SK-N-SH (cell line): ENCODE results near the gene TGOLN2. TPM values are rescaled to one million over a fixed set of nuclear protein-coding genes. Genes with fewer than 3 reads are reported as not detected.

Experiments
- CTCF ChIA-PET: fragments of 300-600, 350-600 bp; formaldehyde crosslinking; extraction: SDS; loops from one replicate; lab custom pipeline; 2021; lab: Yijun Ruan, JAX
- POLR2A ChIA-PET: fragments of 350-600 bp; sonication (Branson Sonifier 250); formaldehyde crosslinking; extraction: SDS; loops from one replicate; lab custom pipeline; 2020; ENCODE audit warnings: antibody characterized with exemption, inconsistent platforms; lab: Yijun Ruan, JAX
- DNase-seq: peaks from one replicate; pipeline ENCODE4 v3.0.0; 2012
- H2AFZ ChIP-seq: fragments of 200-600 bp; sonication (generic); 2 replicates; pipeline ENCODE4 v1.8.1; 2016; ENCODE audit warnings: antibody characterized with exemption, mild to moderate bottlenecking, low read depth
- H3F3A ChIP-seq: fragments of 200-600 bp; sonication (generic); replicated peaks from 2 replicates; pipeline ENCODE3; 2016; ENCODE audit warnings: antibody characterized with exemption, mild to moderate bottlenecking; ENCODE audit not compliant: insufficient read depth
- H3K27ac ChIP-seq, 2 experiments: fragments of 200-500 bp in 1 of 2; fragments of 200-600 bp in 1 of 2; sonication (Bioruptor generic) in 1 of 2; sonication (generic), shearing (Covaris generic) in 1 of 2; 2 replicates each; pipeline versions ENCODE4 v1.5.1 to v1.6.1; 2014 to 2016; ENCODE audit warnings: low read depth in 2 of 2, inconsistent platforms in 1 of 2, low read length in 1 of 2, mild to moderate bottlenecking in 1 of 2, mixed read lengths in 1 of 2
- H3K27me3 ChIP-seq: fragments of 200-600 bp; sonication (generic), shearing (Covaris generic); 2 replicates; pipeline ENCODE4 v1.6.1; 2016; ENCODE audit warnings: mixed run types; ENCODE audit not compliant: insufficient read depth
- H3K36me3 ChIP-seq, 2 experiments: fragments of 200-500 bp in 1 of 2; fragments of 200-600 bp in 1 of 2; sonication (Bioruptor generic) in 1 of 2; sonication (generic) in 1 of 2; replicated peaks in 1 of 2; 2 replicates each; pipeline versions ENCODE3 to v1.5.1; 2014 to 2016; ENCODE audit warnings: low read length in 1 of 2, mild to moderate bottlenecking in 1 of 2; ENCODE audit not compliant: insufficient read depth in 2 of 2, control insufficient read depth in 1 of 2
- H3K4me1 ChIP-seq, 2 experiments: fragments of 200-500 bp in 1 of 2; fragments of 200-600 bp in 1 of 2; sonication (Bioruptor generic) in 1 of 2; sonication (generic), shearing (Covaris generic) in 1 of 2; 2 replicates each; pipeline versions ENCODE4 v1.5.1 to v1.6.1; 2014 to 2016; ENCODE audit warnings: low read depth in 1 of 2, low read length in 1 of 2, mixed run types in 1 of 2; ENCODE audit not compliant: insufficient read depth in 2 of 2, control insufficient read depth in 1 of 2
- H3K4me2 ChIP-seq: fragments of 200-600 bp; sonication (generic), shearing (Covaris generic); 2 replicates; pipeline ENCODE4 v1.6.1; 2017; ENCODE audit warnings: mixed run types
- H3K4me3 ChIP-seq, 2 experiments: fragments of 200-500 bp in 1 of 2; fragments of 200-600 bp in 1 of 2; sonication (Bioruptor generic) in 1 of 2; sonication (generic), shearing (Covaris generic) in 1 of 2; 2 replicates each; pipeline versions ENCODE4 v1.5.1 to v1.8.1; 2014 to 2016; ENCODE audit warnings: low read depth in 2 of 2, inconsistent platforms in 1 of 2, low read length in 1 of 2, mild to moderate bottlenecking in 1 of 2, mixed read lengths in 1 of 2, moderate library complexity in 1 of 2
- H3K79me2 ChIP-seq: fragments of 200-600 bp; sonication (generic); 2 replicates; pipeline ENCODE4 v1.8.1; 2017; ENCODE audit warnings: mild to moderate bottlenecking; ENCODE audit not compliant: insufficient read depth
- H3K9ac ChIP-seq: fragments of 200-600 bp; sonication (generic); 2 replicates; pipeline ENCODE4 v1.6.1; 2017; ENCODE audit warnings: mixed run types
- H3K9me2 ChIP-seq: fragments of 200-600 bp; sonication (generic); 2 replicates; pipeline ENCODE4 v1.6.1; 2017; ENCODE audit warnings: mixed run types
- H3K9me3 ChIP-seq: fragments of 200-600 bp; sonication (generic); 2 replicates; pipeline ENCODE4 v1.6.1; 2017; ENCODE audit warnings: mixed run types, mild to moderate bottlenecking, moderate library complexity
- H4K20me1 ChIP-seq: fragments of 200-600 bp; sonication (generic); 2 replicates; pipeline ENCODE4 v1.6.1; 2017; ENCODE audit warnings: mild to moderate bottlenecking, mixed run types; ENCODE audit not compliant: insufficient read depth
- ELF1 ChIP-seq: IDR thresholded peaks from 2 replicates; pipeline ENCODE4 v1.4.0; 2012
- EZH2phosphoT487 ChIP-seq: fragments of 200-600 bp; sonication (generic); IDR thresholded peaks from 2 replicates; pipeline ENCODE4 v1.6.1; 2017; ENCODE audit warnings: low read depth, mixed run types, mild to moderate bottlenecking, antibody characterized with exemption, moderate library complexity, borderline replicate concordance
- FOXJ3 ChIP-seq: sonication (generic); formaldehyde crosslinking; IDR thresholded peaks from 2 replicates; pipeline ENCODE4 v1.5.1; 2020; ENCODE audit warnings: mild to moderate bottlenecking, missing genetic modification reagents
- GABPA ChIP-seq: IDR thresholded peaks from 2 replicates; pipeline ENCODE4 v1.4.0; 2012; ENCODE audit warnings: low read depth, mild to moderate bottlenecking
- JUND ChIP-seq: IDR thresholded peaks from 2 replicates; pipeline ENCODE4 v1.4.0; 2012
- MEF2A ChIP-seq: IDR thresholded peaks from 2 replicates; pipeline ENCODE4 v1.4.0; 2012; ENCODE audit warnings: low read depth, borderline replicate concordance
- MXI1 ChIP-seq: IDR thresholded peaks from 2 replicates; pipeline ENCODE4 v1.6.1; 2012; ENCODE audit warnings: mild to moderate bottlenecking, low read depth, low read length, improper control_type of control experiment
- NFIC ChIP-seq: IDR thresholded peaks from 2 replicates; pipeline ENCODE4 v1.4.0; 2012; ENCODE audit warnings: borderline replicate concordance
- NRF1 ChIP-seq: IDR thresholded peaks from 2 replicates; pipeline ENCODE4 v1.6.1; 2012; ENCODE audit warnings: low read depth, mild to moderate bottlenecking, low read length
- POLR2AphosphoS5 ChIP-seq: IDR thresholded peaks from 2 replicates; pipeline ENCODE4 v1.6.1; 2012; ENCODE audit warnings: low read depth, low read length
- RCOR1 ChIP-seq: fragments of 150-350 bp; IDR thresholded peaks from 2 replicates; pipeline ENCODE4 v1.6.1; 2017; ENCODE audit warnings: antibody characterized with exemption, low read length
- RXRA ChIP-seq: IDR thresholded peaks from 2 replicates; pipeline ENCODE4 v1.4.0; 2012; ENCODE audit warnings: low read depth, mild to moderate bottlenecking, borderline replicate concordance
- SIN3A ChIP-seq: IDR thresholded peaks from 2 replicates; pipeline ENCODE4 v1.6.1; 2012; ENCODE audit warnings: low read depth, mild to moderate bottlenecking, low read length, moderate library complexity, borderline replicate concordance
- SMC3 ChIP-seq: IDR thresholded peaks from 2 replicates; pipeline ENCODE4 v1.6.1; 2012; ENCODE audit warnings: low read depth, low read length, improper control_type of control experiment
- TEAD4 ChIP-seq: IDR thresholded peaks from 2 replicates; pipeline ENCODE4 v1.4.0; 2012; ENCODE audit warnings: mild to moderate bottlenecking, borderline replicate concordance; ENCODE audit not compliant: insufficient read depth
- WGBS: methylation state at CpG from one replicate; pipeline ENCODE4 v1.1.6; 2017; ENCODE audit warnings: low lambda C conversion rate; 5-methylcytosine and 5-hydroxymethylcytosine counted together
- polyA plus RNA-seq, 3 experiments: library from polyadenylated mRNA; depleted of rRNA; stranded (reverse); fragments of >200 nt; gene quantifications; 2 replicates each; pipeline ENCODE4 v1.2.3, GENCODE V29; 2012
- TF ChIP-seq, protein P1 (sequence below): IDR thresholded peaks from 2 replicates; pipeline ENCODE4 v1.4.0; 2012; ENCODE audit warnings: low read depth, borderline replicate concordance
- TF ChIP-seq, protein P2 (sequence below): fragments of 150-350 bp; IDR thresholded peaks from 2 replicates; pipeline ENCODE4 v1.6.1; 2017; ENCODE audit warnings: antibody characterized with exemption, low read length, low read depth, borderline replicate concordance
- TF ChIP-seq, protein P3 (sequence below): IDR thresholded peaks from 2 replicates; pipeline ENCODE4 v1.4.0; 2012; ENCODE audit warnings: low read depth
- TF ChIP-seq, protein P4 (sequence below): IDR thresholded peaks from 2 replicates; pipeline ENCODE4 v1.6.1; 2012; ENCODE audit warnings: mild to moderate bottlenecking, low read depth, low read length, moderate library complexity
- TF ChIP-seq, protein P5 (sequence below): fragments of 200-600 bp; sonication (generic); IDR thresholded peaks from 2 replicates; pipeline ENCODE4 v1.6.1; 2017; ENCODE audit warnings: antibody characterized with exemption, mild to moderate bottlenecking, moderate library complexity

Gene TGOLN2
- polyA plus RNA-seq, 1 of the 3 experiments (the other 2 are of a cell fraction), result 138 TPM

DNA sequence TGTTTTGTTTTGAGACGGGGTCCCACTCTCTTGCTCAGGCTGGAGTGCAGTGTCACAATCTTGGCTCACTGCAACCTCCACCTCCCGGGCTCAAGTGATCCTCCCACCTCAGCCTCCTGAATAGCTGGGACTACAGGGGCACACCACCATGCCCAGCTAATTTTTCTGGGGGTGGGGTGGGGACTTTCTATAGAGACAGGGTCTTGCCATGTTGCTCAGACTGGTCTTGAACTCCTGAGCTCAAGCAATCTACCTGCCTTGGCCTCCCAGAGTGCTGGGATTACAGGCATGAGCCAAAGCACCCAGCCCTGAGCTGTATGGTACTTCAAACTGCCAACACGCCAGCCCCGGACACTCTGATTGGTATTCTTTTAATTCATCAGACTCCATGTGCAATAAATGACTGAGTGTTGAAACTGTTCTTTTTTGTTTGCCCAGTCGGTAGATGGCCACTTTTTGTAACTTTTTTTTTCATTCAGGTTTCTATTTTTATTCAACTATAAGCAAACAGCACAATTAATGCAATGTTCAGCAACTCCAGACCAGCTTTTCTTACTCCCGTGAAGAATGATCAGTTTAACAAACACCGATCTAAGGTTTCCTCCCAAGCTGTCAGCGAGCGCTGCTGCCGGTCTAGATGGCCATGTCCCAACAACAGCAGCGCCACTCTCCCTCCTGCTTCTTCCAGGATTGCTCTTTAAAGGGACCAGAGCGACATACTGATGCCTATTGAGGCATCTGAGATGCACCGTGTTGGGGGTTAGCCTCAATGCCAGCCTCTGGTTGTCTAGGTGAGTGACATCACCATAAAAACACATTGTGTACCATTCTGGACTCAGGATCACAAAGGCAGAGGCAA, 12.5 kb upstream of the TGOLN2 start:
- Histone ChIP-seq H2AFZ (no peak overlapping the region), H3K4me3 (no peak overlapping the region), H3K4me2 (no peak overlapping the region)
- TF ChIP-seq NRF1, result no peak
- TF ChIP-seq GABPA, result no peak
- TF ChIP-seq MEF2A, result no peak
- no peak for TF ChIP-seq TEAD4
- TF ChIP-seq, protein P1, sequence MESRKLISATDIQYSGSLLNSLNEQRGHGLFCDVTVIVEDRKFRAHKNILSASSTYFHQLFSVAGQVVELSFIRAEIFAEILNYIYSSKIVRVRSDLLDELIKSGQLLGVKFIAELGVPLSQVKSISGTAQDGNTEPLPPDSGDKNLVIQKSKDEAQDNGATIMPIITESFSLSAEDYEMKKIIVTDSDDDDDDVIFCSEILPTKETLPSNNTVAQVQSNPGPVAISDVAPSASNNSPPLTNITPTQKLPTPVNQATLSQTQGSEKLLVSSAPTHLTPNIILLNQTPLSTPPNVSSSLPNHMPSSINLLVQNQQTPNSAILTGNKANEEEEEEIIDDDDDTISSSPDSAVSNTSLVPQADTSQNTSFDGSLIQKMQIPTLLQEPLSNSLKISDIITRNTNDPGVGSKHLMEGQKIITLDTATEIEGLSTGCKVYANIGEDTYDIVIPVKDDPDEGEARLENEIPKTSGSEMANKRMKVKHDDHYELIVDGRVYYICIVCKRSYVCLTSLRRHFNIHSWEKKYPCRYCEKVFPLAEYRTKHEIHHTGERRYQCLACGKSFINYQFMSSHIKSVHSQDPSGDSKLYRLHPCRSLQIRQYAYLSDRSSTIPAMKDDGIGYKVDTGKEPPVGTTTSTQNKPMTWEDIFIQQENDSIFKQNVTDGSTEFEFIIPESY, result no peak
- TF ChIP-seq SIN3A, result no peak
- TF ChIP-seq, protein P2, sequence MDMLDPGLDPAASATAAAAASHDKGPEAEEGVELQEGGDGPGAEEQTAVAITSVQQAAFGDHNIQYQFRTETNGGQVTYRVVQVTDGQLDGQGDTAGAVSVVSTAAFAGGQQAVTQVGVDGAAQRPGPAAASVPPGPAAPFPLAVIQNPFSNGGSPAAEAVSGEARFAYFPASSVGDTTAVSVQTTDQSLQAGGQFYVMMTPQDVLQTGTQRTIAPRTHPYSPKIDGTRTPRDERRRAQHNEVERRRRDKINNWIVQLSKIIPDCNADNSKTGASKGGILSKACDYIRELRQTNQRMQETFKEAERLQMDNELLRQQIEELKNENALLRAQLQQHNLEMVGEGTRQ, result no peak
- TF ChIP-seq, protein P3, sequence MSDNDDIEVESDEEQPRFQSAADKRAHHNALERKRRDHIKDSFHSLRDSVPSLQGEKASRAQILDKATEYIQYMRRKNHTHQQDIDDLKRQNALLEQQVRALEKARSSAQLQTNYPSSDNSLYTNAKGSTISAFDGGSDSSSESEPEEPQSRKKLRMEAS, result no peak
- TF ChIP-seq ELF1, result no peak
- TF ChIP-seq, protein P4, sequence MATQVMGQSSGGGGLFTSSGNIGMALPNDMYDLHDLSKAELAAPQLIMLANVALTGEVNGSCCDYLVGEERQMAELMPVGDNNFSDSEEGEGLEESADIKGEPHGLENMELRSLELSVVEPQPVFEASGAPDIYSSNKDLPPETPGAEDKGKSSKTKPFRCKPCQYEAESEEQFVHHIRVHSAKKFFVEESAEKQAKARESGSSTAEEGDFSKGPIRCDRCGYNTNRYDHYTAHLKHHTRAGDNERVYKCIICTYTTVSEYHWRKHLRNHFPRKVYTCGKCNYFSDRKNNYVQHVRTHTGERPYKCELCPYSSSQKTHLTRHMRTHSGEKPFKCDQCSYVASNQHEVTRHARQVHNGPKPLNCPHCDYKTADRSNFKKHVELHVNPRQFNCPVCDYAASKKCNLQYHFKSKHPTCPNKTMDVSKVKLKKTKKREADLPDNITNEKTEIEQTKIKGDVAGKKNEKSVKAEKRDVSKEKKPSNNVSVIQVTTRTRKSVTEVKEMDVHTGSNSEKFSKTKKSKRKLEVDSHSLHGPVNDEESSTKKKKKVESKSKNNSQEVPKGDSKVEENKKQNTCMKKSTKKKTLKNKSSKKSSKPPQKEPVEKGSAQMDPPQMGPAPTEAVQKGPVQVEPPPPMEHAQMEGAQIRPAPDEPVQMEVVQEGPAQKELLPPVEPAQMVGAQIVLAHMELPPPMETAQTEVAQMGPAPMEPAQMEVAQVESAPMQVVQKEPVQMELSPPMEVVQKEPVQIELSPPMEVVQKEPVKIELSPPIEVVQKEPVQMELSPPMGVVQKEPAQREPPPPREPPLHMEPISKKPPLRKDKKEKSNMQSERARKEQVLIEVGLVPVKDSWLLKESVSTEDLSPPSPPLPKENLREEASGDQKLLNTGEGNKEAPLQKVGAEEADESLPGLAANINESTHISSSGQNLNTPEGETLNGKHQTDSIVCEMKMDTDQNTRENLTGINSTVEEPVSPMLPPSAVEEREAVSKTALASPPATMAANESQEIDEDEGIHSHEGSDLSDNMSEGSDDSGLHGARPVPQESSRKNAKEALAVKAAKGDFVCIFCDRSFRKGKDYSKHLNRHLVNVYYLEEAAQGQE, result no peak
- TF ChIP-seq, protein P5, sequence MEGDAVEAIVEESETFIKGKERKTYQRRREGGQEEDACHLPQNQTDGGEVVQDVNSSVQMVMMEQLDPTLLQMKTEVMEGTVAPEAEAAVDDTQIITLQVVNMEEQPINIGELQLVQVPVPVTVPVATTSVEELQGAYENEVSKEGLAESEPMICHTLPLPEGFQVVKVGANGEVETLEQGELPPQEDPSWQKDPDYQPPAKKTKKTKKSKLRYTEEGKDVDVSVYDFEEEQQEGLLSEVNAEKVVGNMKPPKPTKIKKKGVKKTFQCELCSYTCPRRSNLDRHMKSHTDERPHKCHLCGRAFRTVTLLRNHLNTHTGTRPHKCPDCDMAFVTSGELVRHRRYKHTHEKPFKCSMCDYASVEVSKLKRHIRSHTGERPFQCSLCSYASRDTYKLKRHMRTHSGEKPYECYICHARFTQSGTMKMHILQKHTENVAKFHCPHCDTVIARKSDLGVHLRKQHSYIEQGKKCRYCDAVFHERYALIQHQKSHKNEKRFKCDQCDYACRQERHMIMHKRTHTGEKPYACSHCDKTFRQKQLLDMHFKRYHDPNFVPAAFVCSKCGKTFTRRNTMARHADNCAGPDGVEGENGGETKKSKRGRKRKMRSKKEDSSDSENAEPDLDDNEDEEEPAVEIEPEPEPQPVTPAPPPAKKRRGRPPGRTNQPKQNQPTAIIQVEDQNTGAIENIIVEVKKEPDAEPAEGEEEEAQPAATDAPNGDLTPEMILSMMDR, result no peak
- TF ChIP-seq MXI1, result no peak
- no peak for TF ChIP-seq JUND
- no peak for TF ChIP-seq RXRA
- TF ChIP-seq POLR2AphosphoS5, result no peak
- TF ChIP-seq NFIC, result no peak
- TF ChIP-seq FOXJ3 (CRISPR knock-in tag), result no peak
- no peak for TF ChIP-seq RCOR1
- no peak for TF ChIP-seq EZH2phosphoT487
- TF ChIP-seq SMC3, result no peak
- TF ChIP-seq, all 33 proteins: peak for 0
- H3K27me3 ChIP-seq, result no peaks in the 10 kb centered on the region
- H3K27ac ChIP-seq, result no peak overlapping the region
- CTCF ChIA-PET, result interaction anchor here (0.8 to 1.3 kb wide), 4 partner anchors 9 to 212 kb away, joined by 3 to 5 read pairs (median 4); partner anchors contain the start of genes ELMOD3 and RETSAT
- no peak overlapping the region for H3K9ac ChIP-seq
- no peak for DNase-seq
- 52% methylated on average over 13 of the region's 13 CpGs for WGBS
- H4K20me1 ChIP-seq, result no peaks in the 10 kb centered on the region
- no peaks in the 10 kb centered on the region for H3K79me2 ChIP-seq
- H3K9me3 ChIP-seq, result no peaks in the 10 kb centered on the region
- H3K9me2 ChIP-seq, result no peaks in the 10 kb centered on the region
- POLR2A ChIA-PET, result interaction anchor here (1.6 kb wide), 1 partner anchor 14 kb away, joined by 5 read pairs; the partner anchor contains the start of genes ELMOD3 and RETSAT
- H3K4me1 ChIP-seq, result no peaks in the 10 kb centered on the region
- H3K36me3 ChIP-seq, result peaks cover 0 to 6% of the 10 kb centered on the region in 2 experiments
- H3F3A ChIP-seq, result no peaks in the 10 kb centered on the region
